ENCODE data around the gene ACTL9.
"Not testable (repeated sequence)": the region's sequence is repeated elsewhere in the genome, so short reads cannot be mapped to it uniquely, and the experiment has no call there.

The ACTL9 gene

DNA sequence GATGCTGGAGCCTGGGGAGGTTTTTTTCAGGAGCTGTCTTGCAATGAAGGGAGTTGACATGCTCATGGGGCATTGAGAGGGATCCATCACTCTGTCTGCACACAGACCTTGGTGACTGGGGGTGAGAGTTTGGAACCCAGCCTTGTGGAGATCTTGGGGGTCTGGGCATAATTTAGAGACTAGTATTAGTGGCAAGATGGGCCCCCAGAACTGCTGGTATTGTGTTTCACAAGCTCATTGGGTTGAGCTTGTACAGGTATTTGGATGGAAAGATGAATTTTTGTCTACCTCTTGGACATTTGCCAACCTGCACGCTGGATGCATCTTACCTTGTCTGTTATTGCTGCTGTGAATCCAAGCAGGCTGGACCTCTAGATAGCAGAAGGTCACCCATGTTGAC is 22.7 kb upstream of the ACTL9 start, which contains the start of gene OR2Z1:
Gene OR2Z1 (plus strand): TSS at position 301 of the 400 bp plus-strand sequence. CDS start 9,395 bp downstream, outside the sequence.
- H3K4me1 ChIP-seq (ENCODE audit: insufficient read depth, low read length, poor library complexity, severe bottlenecking): no peaks in the 10 kb centered on the region
- H3K4me3 ChIP-seq (ENCODE audit: low read length, poor library complexity, severe bottlenecking): no peak within 1 kb of the TSS
- no peaks in the 10 kb centered on the region for H3K36me3 ChIP-seq (ENCODE audit: insufficient read depth, low read length)
- H3K9ac ChIP-seq (ENCODE audit: low read depth, low read length, poor library complexity, severe bottlenecking): no peak within 1 kb of the TSS
- H3K79me2 ChIP-seq (ENCODE audit: insufficient read depth, low read length): no peaks in the 10 kb centered on the region
- H3K9me3 ChIP-seq (ENCODE audit: insufficient read depth, low read depth, low read length): peaks cover 4% of the 10 kb centered on the region; the same call in 1 of the 2 replicates
- H3K9me2 ChIP-seq (replicated peaks; ENCODE audit: low read depth, low read length): no peaks in the 10 kb centered on the region
- no peaks in the 10 kb centered on the region for H4K20me1 ChIP-seq (ENCODE audit: insufficient read depth, low read length, poor library complexity, severe bottlenecking)
- no peak within 1 kb of the TSS for H2AFZ ChIP-seq (ENCODE audit: low read length)
- H3K27me3 ChIP-seq (ENCODE audit: insufficient read depth, low read length, poor library complexity, severe bottlenecking): no peaks in the 10 kb centered on the region
- no peak for TF ChIP-seq EZH2phosphoT487 (IDR thresholded peaks at IDR 0.05; ENCODE audit: borderline replicate concordance)
- TF ChIP-seq, protein P1, sequence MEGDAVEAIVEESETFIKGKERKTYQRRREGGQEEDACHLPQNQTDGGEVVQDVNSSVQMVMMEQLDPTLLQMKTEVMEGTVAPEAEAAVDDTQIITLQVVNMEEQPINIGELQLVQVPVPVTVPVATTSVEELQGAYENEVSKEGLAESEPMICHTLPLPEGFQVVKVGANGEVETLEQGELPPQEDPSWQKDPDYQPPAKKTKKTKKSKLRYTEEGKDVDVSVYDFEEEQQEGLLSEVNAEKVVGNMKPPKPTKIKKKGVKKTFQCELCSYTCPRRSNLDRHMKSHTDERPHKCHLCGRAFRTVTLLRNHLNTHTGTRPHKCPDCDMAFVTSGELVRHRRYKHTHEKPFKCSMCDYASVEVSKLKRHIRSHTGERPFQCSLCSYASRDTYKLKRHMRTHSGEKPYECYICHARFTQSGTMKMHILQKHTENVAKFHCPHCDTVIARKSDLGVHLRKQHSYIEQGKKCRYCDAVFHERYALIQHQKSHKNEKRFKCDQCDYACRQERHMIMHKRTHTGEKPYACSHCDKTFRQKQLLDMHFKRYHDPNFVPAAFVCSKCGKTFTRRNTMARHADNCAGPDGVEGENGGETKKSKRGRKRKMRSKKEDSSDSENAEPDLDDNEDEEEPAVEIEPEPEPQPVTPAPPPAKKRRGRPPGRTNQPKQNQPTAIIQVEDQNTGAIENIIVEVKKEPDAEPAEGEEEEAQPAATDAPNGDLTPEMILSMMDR (conservative IDR thresholded peaks at IDR 0.05; ENCODE audit: low read length): no peak
- no peak within 1 kb of the TSS for H3K4me2 ChIP-seq (ENCODE audit: low read depth, low read length, poor library complexity, severe bottlenecking)
- no peaks in the 10 kb centered on the region for H3F3A ChIP-seq (ENCODE audit: low read depth)

- not testable (repeated sequence) for H3K9me3 ChIP-seq (ENCODE audit: insufficient read depth, low read depth, low read length); H3F3A ChIP-seq (ENCODE audit: low read depth); H3K36me3 ChIP-seq (ENCODE audit: insufficient read depth, low read length); H4K20me1 ChIP-seq (ENCODE audit: insufficient read depth, low read length, poor library complexity, severe bottlenecking); H3K9me2 ChIP-seq (replicated peaks; ENCODE audit: low read depth, low read length); H3K27me3 ChIP-seq (ENCODE audit: insufficient read depth, low read length, poor library complexity, severe bottlenecking); H3K79me2 ChIP-seq (ENCODE audit: insufficient read depth, low read length); H3K9ac ChIP-seq (ENCODE audit: low read depth, low read length, poor library complexity, severe bottlenecking); H2AFZ ChIP-seq (ENCODE audit: low read length); H3K4me2 ChIP-seq (ENCODE audit: low read depth, low read length, poor library complexity, severe bottlenecking); H3K4me3 ChIP-seq (ENCODE audit: low read length, poor library complexity, severe bottlenecking)
- H3K4me1 ChIP-seq (ENCODE audit: insufficient read depth, low read length, poor library complexity, severe bottlenecking): peaks cover 24% of the 10 kb centered on the region
These were observed 11.7 kb upstream of the ACTL9 start for GRCh38 chr19:8710337-8710736.

GRCh38 chr19:8705742-8706141 is 7.1 kb upstream of the ACTL9 start:
- no peaks in the 10 kb centered on the region for H3K36me3 ChIP-seq (ENCODE audit: insufficient read depth, low read length)
- peaks cover 66% of the 10 kb centered on the region for H3K4me1 ChIP-seq (ENCODE audit: insufficient read depth, low read length, poor library complexity, severe bottlenecking)
- H3K4me3 ChIP-seq (ENCODE audit: low read length, poor library complexity, severe bottlenecking): no peak overlapping the region
- no peak for TF ChIP-seq EZH2phosphoT487 (IDR thresholded peaks at IDR 0.05; ENCODE audit: borderline replicate concordance)
- TF ChIP-seq, protein P1 (conservative IDR thresholded peaks at IDR 0.05; ENCODE audit: low read length): no peak
- no peaks in the 10 kb centered on the region for H3K27me3 ChIP-seq (ENCODE audit: insufficient read depth, low read length, poor library complexity, severe bottlenecking)
- no peaks in the 10 kb centered on the region for H3K9me3 ChIP-seq (ENCODE audit: insufficient read depth, low read depth, low read length)
- no peaks in the 10 kb centered on the region for H4K20me1 ChIP-seq (ENCODE audit: insufficient read depth, low read length, poor library complexity, severe bottlenecking)
- H3K9me2 ChIP-seq (replicated peaks; ENCODE audit: low read depth, low read length): no peaks in the 10 kb centered on the region
- peak overlapping the region; percentile 19 for H3K9ac ChIP-seq (ENCODE audit: low read depth, low read length, poor library complexity, severe bottlenecking)
- H3K4me2 ChIP-seq (ENCODE audit: low read depth, low read length, poor library complexity, severe bottlenecking): peak overlapping the region; percentile 31
- 0 out of 2 replicates have a peak overlapping the region, but pooled peaks have one; percentile 22 for H2AFZ ChIP-seq (ENCODE audit: low read length)
- peaks cover 10% of the 10 kb centered on the region for H3F3A ChIP-seq (ENCODE audit: low read depth)
- H3K79me2 ChIP-seq (ENCODE audit: insufficient read depth, low read length): no peaks in the 10 kb centered on the region

GRCh38 chr19:8705304-8705703 is 6.7 kb upstream of the ACTL9 start:
- peak overlapping the region; percentile 31 for H3K4me2 ChIP-seq (ENCODE audit: low read depth, low read length, poor library complexity, severe bottlenecking)
- H4K20me1 ChIP-seq (ENCODE audit: insufficient read depth, low read length, poor library complexity, severe bottlenecking); H3K79me2 ChIP-seq (ENCODE audit: insufficient read depth, low read length); H3K9me2 ChIP-seq (replicated peaks; ENCODE audit: low read depth, low read length); H3K9me3 ChIP-seq (ENCODE audit: insufficient read depth, low read depth, low read length); H3K4me3 ChIP-seq (ENCODE audit: low read length, poor library complexity, severe bottlenecking); H3K36me3 ChIP-seq (ENCODE audit: insufficient read depth, low read length); H3K27me3 ChIP-seq (ENCODE audit: insufficient read depth, low read length, poor library complexity, severe bottlenecking); H2AFZ ChIP-seq (ENCODE audit: low read length): not testable (repeated sequence)
- peak overlapping the region; percentile 19 for H3K9ac ChIP-seq (ENCODE audit: low read depth, low read length, poor library complexity, severe bottlenecking)
- peaks cover 10% of the 10 kb centered on the region for H3F3A ChIP-seq (ENCODE audit: low read depth)
- peaks cover 65% of the 10 kb centered on the region for H3K4me1 ChIP-seq (ENCODE audit: insufficient read depth, low read length, poor library complexity, severe bottlenecking)

Measured in Loucy (cell line).